ENCODE data around the gene CLRN1.
"Not testable (repeated sequence)": the region's sequence is repeated elsewhere in the genome, so short reads cannot be mapped to it uniquely, and the experiment has no call there.

CLRN1 gene, protein sequence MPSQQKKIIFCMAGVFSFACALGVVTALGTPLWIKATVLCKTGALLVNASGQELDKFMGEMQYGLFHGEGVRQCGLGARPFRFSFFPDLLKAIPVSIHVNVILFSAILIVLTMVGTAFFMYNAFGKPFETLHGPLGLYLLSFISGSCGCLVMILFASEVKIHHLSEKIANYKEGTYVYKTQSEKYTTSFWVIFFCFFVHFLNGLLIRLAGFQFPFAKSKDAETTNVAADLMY

DNA sequence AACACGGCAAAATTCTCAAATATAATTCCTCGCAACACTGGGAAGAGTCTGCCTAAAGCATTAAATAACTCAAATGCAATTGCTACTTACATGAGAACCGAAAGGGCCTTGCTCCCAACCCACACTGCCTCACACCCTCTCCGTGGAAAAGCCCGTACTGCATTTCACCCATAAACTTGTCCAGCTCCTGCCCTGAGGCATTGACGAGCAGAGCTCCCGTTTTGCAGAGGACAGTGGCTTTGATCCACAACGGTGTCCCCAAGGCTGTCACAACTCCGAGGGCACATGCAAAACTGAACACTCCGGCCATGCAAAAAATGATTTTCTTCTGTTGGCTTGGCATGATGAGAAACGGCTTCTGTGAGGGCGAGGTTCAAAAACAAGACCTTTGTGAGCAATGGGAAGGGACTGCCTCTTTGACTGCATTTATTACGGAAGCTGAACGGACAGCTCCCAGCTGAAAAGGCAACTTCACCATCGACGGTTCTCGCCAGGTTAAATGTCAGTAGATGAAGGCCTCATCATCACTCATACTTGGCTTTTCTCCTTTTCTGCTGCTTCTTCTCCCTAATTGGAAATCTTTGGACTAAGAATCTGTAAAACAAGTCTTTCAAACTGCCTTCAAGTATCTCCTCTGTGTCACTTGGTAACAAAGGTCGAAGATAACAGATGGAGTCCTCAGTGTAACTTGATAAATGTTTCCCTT is at the start of gene CLRN1:
TSS of gene CLRN1 (minus strand) at position 362 of the 706 bp plus-strand sequence. CDS start at position 343, 19 bp downstream.
- DNase-seq, result no peak

DNA sequence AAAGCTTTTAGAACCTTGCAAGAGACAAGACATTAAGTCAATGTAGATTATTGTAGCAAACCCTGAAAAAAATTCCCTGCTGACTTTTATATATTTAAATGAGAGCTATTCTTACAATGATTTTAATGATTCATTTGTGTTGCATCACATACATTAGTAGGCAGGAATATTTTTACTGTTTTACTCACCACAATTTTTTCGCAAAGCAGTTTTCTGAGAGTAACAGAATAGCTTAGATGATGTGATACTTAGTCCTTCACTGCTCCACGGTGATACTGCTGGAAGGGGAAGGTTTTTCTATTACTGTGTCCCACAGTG is 43.9 kb upstream of the CLRN1 start:
- DNase-seq, result no peak

DNA sequence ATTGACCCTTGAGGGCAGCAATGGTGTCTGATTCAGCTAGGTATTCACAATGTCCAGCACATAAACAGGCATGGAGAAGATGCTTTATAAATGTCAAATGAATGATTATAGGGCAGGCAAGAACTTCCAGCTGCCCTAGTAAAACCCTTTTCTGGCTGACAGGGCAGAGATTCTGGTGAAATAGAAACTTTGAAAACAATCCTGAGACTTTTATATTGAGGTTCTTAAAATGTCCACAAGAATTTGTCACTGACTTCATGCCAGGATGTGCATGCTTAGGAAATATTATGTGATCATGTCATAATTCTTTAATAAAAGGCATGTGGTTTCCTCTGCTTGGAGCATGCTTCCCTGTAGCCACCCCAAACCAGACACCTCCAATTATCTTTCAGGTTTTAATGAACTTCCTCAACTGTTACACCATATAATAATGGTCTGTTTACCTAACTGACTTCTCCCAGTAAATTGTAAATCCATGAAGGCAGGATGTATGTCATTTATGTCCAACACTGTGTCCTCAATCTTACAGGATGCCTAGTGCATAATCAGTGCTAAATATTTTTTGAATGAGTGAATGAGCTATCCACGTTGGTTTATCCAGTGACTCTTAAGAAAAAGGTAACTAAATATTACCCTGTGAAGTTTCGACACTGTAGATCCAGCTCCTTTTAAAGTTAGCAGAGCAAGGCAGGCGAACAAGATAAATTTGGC is 43.4 kb upstream of the CLRN1 start:
- DNase-seq, result no peak

DNA sequence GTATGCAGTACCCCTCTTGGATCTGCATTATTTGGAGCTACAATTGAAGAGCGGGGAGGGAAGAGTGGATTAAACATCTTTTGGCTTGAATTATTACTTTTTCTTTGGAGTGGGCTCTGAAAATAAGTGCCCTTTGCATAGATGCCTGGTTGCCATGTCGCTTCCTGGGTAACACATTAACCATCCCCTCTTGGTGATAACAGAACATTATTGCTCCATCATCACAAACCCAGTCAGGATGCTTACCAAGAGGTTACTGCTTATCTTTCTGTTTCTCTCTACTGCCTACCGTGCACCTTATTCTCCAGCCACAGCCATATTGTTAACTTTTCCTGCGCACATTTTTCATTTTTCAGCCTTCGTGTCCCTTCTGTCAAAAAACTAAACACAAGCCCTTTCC is 42.7 kb upstream of the CLRN1 start:
- DNase-seq, result no peak

DNA sequence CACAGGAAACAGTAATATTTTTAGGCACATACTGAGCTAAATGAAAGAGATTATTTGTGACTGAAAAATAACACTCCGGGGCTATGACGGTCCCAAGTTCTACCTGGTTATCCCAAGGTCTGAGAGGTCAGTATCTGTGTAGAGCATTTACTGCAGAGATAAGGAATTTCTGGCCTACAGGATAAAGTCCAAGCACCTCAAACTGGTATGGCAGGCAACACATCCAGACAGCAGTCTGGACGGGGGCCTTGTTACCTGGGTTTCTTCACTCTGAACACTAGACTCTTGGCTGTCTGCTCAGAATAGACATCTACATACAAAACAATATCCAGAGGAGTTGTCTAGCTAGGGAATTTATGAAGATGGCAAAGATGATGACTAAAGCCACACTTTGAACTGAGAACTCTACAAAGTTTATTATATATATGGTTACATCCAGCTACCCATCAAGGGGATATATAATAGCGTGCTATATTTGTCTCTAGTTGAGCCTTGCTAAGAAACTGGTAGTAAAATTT is 42.0 kb upstream of the CLRN1 start:
- DNase-seq, result no peak

DNA sequence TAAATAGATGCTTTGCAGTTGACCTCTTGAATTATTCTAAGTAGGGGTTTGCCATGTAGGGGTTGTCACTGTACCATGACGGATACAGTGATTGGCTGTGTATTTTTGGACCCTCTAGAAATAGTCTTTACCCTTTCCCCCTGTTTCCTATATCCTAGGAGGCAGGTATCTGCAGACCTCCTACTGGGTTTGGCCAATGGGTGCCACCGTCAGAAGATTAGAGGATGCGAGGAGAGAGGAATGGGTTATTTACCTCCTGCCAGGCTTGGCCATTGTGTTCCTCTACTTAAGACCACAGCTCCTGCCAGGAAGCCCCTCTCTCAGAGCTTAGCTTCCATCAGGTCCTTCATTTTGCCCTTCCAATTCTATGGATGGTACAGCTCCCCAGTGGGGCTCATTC is 40.2 kb upstream of the CLRN1 start:
- DNase-seq, result no peak

DNA sequence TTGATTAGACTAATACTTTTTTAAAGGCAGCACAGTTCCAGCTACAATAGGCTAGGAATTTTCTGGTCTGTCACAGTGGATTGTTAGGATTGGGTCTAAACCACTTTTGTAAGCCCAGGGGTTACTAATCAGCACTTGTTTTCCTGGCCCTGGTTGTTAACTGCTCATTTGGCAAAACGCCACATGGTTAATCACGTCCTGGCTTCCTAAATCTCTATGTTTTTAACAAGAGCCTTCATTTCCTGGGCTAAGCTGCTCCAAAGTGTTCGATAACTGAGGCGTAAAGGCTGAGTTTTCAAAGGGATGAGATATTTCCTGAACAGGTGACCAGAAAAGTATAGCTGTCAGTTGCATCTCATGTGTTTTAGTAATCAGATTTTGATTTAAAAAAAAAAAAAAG is 38.9 kb upstream of the CLRN1 start:
- peak; percentile 43 for DNase-seq

DNA sequence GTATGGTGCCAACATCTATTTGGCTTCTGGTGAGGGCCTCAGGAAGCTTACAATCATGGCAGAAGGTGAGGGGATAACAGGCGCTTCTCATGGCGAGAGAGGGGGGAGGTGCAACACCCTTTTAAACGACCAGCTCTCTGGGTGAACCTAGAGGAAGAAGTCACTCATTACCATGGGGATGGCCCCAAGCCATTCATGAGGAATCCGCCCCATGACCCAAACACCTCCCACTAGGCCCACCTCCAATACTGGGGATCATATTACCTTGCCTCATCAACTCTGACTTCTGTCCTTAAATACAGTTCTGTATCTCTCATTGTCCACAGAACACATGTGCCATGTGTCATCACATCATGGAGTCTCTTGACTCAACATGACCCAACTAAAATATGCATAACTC is 37.5 kb upstream of the CLRN1 start:
- DNase-seq, result no peak

DNA sequence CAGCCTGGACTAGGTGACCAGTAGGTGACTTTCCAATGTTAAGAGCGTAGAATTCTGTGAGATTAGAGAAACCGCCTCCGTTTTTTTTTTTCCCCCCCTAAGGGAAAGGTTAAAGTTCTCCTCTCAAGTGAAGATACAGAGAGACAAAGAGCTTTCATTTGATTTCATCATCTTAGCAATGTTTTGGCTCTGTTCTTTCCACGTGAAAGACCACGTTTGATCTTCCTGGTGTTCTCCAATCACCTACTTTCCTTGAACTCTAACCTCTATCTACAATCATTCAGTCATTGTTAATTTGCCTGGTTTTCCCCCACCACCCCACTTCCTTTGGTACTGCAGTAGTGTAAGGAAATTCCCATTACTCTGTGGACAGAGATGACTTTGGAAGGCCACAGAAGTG is 36.9 kb upstream of the CLRN1 start:
- DNase-seq, result no peak

DNA sequence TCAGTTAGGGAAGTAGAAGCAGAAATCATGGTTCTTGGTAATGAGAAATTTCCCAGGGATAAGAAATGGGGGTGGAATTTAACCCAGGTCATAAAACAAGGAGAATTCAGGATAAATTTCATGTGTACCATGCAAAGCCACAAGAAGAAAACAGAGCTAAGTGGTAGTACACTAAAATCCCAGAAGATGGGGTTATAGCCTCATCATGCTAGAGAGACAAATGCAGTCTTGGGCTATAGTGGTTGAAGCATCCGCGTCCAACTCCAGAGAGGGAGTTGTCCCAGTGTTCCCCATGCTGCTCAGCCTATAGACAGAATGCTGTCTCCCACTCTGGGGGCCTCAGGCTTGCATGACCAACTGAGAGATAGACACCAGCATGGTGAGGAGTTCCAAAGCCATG is 36.2 kb upstream of the CLRN1 start:
- DNase-seq, result no peak

DNA sequence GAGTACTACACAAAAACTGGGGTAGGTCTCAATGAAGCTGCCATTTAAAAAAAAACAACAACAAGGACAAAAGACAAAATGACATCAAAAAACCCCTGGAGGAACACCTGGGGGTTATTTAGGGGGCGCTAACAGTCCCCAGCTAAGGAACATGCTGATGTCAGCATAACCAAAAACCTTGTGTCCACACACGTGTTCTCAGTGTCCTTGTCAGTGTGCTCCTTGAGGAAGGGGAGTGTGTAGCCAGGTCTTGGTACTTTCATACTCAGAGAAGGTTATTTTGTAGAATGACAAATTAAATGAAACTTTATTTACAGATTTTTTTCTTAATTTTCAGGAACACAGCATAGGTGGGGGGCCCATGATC is 31.2 kb upstream of the CLRN1 start:
- DNase-seq, result no peak

DNA sequence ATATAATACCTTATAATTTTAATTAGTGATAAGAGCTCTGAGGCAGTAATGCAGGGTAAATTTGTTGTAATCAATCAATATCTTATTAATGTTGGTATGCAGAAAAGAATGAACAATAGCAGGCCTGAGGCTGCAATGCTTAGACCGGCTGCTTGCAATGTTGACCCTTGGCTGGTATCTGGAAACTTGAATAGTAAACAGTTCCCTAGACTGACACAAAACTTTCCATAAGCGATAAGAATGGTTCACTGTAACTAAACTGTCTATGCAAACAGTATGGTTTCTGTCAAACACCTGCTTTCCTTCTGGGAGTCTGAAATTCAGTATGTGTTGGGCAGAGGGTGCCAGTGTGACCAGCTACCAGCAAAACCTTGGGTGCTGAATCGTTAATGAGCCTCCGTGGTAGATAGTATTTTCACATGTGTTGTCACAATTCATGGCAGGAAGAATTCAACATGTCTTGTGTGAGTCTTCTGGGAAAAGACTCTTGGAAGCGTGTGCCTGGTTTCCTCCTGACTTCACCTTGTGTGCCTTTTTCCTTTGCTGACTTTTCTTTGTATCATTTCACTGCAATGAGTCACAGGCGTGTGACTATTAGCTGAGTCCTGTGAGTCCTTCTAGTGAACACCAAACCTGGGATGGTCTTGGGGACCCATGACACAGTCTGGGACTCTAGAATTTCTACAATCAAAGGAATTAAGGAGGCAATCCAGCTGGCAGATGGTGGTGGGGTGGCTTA is 30.7 kb upstream of the CLRN1 start:
- DNase-seq, result no peak

DNA sequence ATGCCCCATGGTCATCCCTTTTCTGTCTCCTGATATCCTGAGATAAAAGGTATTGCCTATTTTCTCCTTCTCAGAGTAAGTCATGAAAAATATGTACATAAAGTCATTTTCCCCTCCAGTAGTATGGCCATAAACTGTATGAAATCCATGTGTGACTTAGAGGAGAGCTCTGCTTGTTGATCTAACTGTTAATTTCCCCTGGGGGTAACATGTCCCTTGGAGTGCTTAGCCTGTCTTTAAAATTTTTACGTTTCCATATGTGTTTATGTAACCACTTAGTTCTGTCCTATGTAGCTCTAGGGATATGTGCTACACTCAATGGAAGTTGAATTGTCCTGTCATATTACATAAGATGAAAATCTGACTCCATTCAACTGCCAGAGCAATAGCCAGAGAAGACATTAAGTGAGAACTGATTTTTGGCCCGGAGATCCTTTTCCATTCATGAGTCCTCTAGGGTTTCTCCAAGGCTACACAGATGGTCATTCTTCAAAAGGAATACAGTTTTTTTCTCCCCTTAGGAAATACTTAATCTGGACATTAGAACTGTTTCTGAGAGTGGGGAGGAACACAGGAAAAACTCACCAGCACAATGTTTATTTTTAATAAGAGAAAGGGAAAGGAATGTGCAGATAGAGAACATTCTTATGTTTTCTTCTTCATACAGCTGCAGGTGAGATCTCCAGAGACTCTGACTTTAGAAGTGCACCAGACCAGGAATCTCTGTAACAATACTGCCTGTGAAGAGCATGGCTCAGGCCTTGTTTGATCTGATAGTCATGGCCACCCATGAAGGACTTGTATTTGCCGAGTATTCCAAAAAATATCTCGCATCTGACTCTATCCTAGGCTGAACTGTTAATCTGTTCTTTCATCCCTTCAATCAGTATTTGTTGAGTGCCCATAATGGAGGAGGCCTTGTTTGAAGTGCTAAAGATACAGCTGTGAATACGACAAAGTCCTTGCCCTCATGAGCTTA is 29.8 kb upstream of the CLRN1 start:
- DNase-seq, result no peak

DNA sequence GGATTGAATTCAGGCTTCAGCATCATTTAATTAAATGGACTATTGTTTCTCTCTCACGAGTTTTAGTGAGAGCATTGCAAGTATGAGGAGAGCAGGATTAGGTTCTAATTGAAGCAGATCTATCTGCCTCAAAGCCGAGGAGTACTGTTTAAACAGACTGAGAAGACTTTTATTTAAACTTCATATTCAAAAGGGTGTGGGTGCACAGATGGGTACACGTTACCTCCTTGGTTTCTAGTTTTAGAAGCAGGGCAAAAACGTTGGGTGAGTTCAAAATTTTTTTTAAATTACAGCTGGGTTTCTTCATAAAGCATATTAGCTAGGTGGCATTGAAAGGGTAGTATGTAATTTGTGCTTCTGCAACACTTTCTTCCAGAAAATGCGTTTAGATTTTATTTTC is 26.5 kb upstream of the CLRN1 start:
- no peak for DNase-seq

DNA sequence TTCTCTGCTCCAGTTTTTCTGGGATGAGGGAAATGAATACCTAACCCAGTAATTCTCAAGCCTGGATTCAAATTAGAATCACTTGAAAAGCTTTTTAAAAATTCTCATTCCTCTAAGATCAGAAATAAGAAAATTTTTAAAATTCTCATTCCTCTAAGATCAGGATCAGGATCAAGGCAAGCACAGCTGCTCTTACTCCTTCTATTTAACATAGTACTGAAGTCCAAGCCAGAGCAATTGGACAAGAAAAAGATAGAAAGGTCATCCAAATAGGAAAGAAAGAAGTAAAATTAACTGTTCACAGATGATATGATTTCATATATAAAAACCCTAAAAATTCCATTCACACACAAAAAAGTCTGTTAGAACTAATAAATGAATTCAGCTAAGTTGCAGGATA is 24.2 kb upstream of the CLRN1 start:
- DNase-seq, result no peak

DNA sequence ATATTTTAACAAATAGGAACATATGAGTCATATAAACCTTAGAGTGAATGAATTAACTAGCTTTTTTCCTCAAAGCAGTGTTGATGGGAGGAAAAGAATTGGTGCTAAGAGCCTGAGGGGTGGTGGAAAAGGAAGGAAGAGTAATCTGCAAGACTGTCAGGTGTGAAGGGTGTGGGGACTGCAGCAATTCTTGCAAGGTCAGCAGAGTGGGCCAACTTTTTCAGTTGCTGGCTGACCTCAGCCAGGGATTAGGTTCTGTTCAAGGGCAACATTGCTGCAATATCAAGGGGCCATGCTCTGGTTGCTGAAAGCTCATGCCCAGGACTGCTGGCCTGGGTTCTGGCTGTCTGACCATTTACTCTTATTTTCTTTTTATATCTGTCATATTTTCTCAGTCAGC is 23.0 kb upstream of the CLRN1 start:
- DNase-seq, result no peak

DNA sequence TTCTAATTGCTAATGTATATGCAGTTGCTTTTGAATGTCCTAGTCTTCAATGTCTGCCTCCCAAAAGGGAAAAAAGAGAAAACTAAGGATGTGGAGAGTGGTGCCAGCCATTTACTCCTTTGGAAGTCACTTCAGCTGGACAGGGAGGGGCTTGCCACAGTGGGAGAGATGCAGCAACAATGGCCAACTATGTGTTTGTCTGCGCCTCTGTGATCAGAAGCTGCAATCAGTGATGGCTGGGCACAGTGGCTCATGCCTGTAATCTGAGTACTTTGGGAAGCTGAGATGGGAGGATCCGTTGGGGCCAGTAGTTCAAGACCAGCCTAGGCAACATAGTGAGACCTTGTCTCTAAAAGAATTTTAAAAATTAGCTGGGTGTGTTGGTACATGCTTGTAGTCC is 16.7 kb upstream of the CLRN1 start:
- DNase-seq, result no peak

DNA sequence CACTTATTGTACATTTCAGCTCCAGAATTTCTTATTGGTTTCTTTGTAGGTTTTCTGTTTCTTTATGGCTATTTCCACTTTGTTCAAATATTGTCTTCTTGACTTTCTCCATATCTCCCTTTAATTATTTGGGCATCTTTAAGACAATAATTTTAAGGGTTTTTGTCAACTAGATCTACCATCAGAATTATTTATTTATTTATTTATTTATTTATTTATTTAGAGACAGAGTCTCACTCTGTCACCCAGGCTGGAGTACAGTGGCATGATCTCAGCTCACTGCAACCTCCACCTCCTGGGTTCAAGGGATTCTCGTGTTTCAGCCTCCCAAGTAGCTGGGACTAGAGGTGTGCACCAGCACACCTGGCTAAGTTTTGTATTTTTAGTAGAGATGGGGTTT is 15.9 kb upstream of the CLRN1 start:
- DNase-seq, result not testable (repeated sequence)

DNA sequence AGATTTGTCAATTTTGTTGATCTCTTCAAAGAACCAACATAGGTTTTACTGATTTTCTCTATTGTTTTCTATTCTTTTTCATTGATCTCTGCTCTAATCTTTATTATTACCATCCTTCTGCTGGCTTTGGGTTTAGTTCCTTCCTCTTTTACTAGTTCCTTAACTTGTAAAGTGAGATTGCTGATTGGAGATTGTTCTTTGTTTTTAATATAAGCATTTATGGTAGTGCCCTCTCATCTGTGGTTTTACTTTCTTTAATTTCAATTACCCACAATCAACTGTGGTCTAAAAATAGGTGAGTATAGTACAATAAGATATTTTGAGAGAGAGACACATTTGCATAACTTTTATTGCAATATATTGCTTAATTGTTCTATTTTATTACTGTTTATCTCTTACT is 13.2 kb upstream of the CLRN1 start:
- no peak for DNase-seq

DNA sequence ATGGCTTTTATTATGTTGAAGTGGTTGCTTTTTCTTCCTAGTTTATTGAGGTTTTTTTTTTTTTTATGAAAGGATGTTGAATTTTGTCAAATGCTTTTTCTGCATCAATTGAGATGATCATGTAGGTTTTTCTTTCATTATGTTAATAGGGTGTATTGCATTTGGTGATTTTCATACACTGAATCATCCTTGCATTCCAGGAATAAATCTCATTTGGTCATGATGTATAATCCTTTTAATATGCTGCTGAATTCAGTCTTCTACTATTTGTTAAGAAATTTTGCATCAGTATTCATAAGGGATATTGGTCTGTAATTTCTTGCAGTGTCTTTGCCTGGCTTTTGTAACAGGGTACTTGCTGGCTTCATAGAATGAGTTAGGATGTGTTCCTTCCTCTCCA is 11.5 kb upstream of the CLRN1 start:
- DNase-seq, result no peak

DNA sequence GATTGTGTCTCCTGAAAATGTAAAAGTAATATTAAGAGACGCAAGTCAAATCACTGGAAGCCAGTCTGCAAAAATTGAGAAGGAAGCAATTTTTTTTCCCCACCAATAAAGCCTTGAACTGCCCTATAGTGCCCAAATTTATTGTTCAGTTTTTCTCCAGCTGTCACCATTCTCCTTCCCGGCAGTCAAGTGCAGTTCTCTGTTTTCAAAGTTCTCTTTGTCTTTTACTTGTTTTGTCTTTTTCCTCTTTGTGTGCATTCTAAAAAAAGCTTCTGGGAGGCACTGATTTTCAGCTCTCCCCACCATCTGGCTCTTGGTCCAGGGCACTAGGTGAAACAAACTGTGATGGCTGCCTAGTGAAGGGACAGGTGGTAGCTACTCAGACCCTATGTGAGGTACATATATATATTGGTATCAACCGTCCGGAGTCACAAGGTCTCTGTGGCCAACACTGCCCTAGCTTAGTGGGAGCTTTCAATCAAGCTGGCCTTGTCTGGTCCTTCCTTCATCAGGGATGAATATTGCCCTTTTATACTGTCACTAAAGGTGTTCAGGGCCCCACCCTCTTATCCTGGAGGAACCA is 6.1 kb upstream of the CLRN1 start:
- DNase-seq, result no peak

DNA sequence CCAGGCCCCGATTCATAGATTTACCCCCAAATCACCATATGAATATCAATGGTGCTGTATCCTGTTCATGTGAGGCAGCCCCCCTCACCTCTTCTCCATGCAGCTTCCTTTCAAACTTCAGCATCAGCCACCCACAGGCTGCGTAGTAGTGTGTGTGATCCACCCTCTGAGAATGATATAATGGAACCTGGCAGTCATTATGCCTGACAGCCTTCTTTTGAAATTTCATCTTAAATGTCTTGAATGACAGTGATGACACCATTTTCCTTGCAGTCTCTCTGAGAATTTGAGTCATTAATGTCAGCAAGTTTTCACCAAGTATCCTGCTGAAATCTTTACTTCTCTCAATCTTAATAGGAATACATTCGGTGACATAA is 3.5 kb upstream of the CLRN1 start:
- no peak for DNase-seq
